Measurements from ENCODE around the gene ARRB1. TPM values are rescaled to one million over a fixed set of nuclear protein-coding genes. Genes with fewer than 3 reads are reported as not detected.

ARRB1 gene
- total and polyA plus RNA-seq, 2 experiments from 2014 or later = 4.5 to 10.7 TPM

DNA sequence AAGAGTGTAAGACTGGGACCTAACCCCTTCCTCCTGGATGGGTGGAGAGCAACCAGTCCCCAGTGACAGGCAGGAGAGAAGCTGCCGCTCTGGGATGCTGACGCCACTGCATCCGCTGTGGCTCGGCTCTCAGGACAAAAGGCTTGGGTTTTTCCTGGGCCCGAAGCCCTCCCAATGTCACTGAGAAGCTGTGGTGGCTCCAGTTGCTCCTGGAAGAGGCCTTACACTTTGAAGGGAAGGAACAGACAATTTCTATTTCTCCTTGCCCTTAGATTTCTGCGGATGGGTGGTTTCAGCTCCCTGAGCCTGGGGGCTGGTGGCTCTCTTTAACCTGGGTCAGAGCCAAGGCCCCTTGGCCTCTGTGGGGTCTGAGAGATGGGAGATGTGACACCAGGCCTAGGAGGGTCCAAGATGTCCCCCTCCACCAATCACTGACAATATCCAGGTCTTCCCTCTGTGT, 89.5 kb downstream of the ARRB1 start:
- Histone ChIP-seq H3K9me3 (ENCODE audit: low read depth) (no peaks in the 10 kb centered on the region), H3K27me3 (no peaks in the 10 kb centered on the region), H3K4me3 (no peak overlapping the region), H3K36me3 (no peaks in the 10 kb centered on the region), H3K27ac (no peak overlapping the region), H3K4me1 (ENCODE audit: low read depth) (no peaks in the 10 kb centered on the region)
- TF ChIP-seq, protein P1, sequence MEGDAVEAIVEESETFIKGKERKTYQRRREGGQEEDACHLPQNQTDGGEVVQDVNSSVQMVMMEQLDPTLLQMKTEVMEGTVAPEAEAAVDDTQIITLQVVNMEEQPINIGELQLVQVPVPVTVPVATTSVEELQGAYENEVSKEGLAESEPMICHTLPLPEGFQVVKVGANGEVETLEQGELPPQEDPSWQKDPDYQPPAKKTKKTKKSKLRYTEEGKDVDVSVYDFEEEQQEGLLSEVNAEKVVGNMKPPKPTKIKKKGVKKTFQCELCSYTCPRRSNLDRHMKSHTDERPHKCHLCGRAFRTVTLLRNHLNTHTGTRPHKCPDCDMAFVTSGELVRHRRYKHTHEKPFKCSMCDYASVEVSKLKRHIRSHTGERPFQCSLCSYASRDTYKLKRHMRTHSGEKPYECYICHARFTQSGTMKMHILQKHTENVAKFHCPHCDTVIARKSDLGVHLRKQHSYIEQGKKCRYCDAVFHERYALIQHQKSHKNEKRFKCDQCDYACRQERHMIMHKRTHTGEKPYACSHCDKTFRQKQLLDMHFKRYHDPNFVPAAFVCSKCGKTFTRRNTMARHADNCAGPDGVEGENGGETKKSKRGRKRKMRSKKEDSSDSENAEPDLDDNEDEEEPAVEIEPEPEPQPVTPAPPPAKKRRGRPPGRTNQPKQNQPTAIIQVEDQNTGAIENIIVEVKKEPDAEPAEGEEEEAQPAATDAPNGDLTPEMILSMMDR (IDR thresholded peaks at IDR 0.05; ENCODE audit: low read depth, low read length) = no peak
- DNase-seq (ENCODE audit: low read depth in 1 of 2, low spot score in 1 of 2) = no peak

GRCh38 chr11:75260396-75261170, 90.9 kb downstream of the ARRB1 start:
- Histone ChIP-seq H3K27ac (no peak overlapping the region), H3K4me3 (no peak overlapping the region), H3K9me3 (ENCODE audit: low read depth) (no peaks in the 10 kb centered on the region), H3K4me1 (ENCODE audit: low read depth) (no peaks in the 10 kb centered on the region), H3K36me3 (no peaks in the 10 kb centered on the region), H3K27me3 (no peaks in the 10 kb centered on the region)
- TF ChIP-seq, protein P1 (IDR thresholded peaks at IDR 0.05; ENCODE audit: low read depth, low read length) = no peak
- DNase-seq (ENCODE audit: low read depth in 1 of 2, low spot score in 1 of 2) = no peak

GRCh38 chr11:75254326-75254725, 97.1 kb downstream of the ARRB1 start:
- TF ChIP-seq, protein P1 (IDR thresholded peaks at IDR 0.05; ENCODE audit: low read depth, low read length) = no peak
- DNase-seq (ENCODE audit: low read depth in 1 of 2, low spot score in 1 of 2) = no peak
- no peak overlapping the region for H3K27ac ChIP-seq

GRCh38 chr11:75249704-75250103, 101.8 kb downstream of the ARRB1 start:
- no peak overlapping the region for H3K27ac ChIP-seq
- no peaks in the 10 kb centered on the region for H3K36me3 ChIP-seq
- H3K27me3 ChIP-seq = peaks cover 10% of the 10 kb centered on the region
- no peak overlapping the region for H3K4me3 ChIP-seq
- TF ChIP-seq, protein P1 (IDR thresholded peaks at IDR 0.05; ENCODE audit: low read depth, low read length) = no peak
- no peaks in the 10 kb centered on the region for H3K9me3 ChIP-seq (ENCODE audit: low read depth)
- DNase-seq (ENCODE audit: low read depth in 1 of 2, low spot score in 1 of 2) = no peak
- no peaks in the 10 kb centered on the region for H3K4me1 ChIP-seq (ENCODE audit: low read depth)

More at GRCh38 chr11:75254326-75254725, 97.1 kb downstream of the ARRB1 start:
- H3K27me3 ChIP-seq = no peaks in the 10 kb centered on the region
- H3K36me3 ChIP-seq = no peaks in the 10 kb centered on the region
- no peak overlapping the region for H3K4me3 ChIP-seq
- H3K4me1 ChIP-seq (ENCODE audit: low read depth) = no peaks in the 10 kb centered on the region
- no peaks in the 10 kb centered on the region for H3K9me3 ChIP-seq (ENCODE audit: low read depth)

DNA sequence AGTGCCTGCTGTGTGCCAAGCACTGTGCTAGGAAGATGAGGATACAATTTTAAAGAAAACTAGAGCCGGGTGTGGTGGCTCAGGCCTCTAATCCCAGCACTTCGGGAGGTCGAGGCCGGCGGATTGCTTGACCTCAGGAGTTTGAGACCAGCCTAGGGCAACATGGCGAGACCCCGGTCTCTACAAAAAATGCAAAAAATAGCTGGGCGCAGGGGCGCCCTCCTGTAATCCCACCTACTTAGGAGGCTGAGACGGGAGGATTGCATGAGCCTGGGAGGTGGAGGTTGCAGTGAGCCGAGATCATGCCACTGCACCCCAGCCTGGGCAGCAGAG, 102.6 kb downstream of the ARRB1 start:
- TF ChIP-seq, protein P1 (IDR thresholded peaks at IDR 0.05; ENCODE audit: low read depth, low read length) = no peak

More for the DNA sequence above, 102.6 kb downstream of the ARRB1 start:
- no peaks in the 10 kb centered on the region for H3K9me3 ChIP-seq (ENCODE audit: low read depth)
- no peaks in the 10 kb centered on the region for H3K4me1 ChIP-seq (ENCODE audit: low read depth)
- no peaks in the 10 kb centered on the region for H3K36me3 ChIP-seq
- H3K27ac ChIP-seq = no peak overlapping the region
- H3K27me3 ChIP-seq = peaks cover 18% of the 10 kb centered on the region
- H3K4me3 ChIP-seq = no peak overlapping the region
- DNase-seq (ENCODE audit: low read depth in 1 of 2, low spot score in 1 of 2) = no peak

All from cardiac muscle cell (in vitro differentiated cells and primary cell).